Thoracic aorta (tissue), 2 donors: ENCODE data around the gene TGIF2. TPM values are rescaled to one million over a fixed set of nuclear protein-coding genes. Genes with fewer than 3 reads are reported as not detected.

ENCODE experiments used
- ATAC-seq: fragments of 150-250 bp; one replicate; pipeline ENCODE4 v1.8.0; 2017; ENCODE audit warnings: low read depth; ENCODE audit not compliant: insufficient number of reproducible peaks, low FRiP score
- DNase-seq: peaks from one replicate; pipeline ENCODE4 v3.0.0-alpha.2; 2020; ENCODE audit warnings: low spot score
- H3K27ac ChIP-seq, 2 donors: fragments of 200-600 bp; sonication (generic); 1 replicate in 1 of 2; 2 replicates in 1 of 2; pipeline ENCODE4 v1.5.1; 2016; ENCODE audit warnings: mild to moderate bottlenecking in 2 of 2, moderate library complexity in 2 of 2
- H3K27me3 ChIP-seq: fragments of 200-600 bp; sonication (generic); replicated peaks from 2 replicates; pipeline ENCODE4 v1.6.0; 2016; ENCODE audit warnings: mild to moderate bottlenecking; ENCODE audit not compliant: insufficient read depth
- H3K36me3 ChIP-seq: fragments of 200-600 bp; sonication (generic); one replicate; pipeline ENCODE4 v1.5.1; 2016
- H3K4me1 ChIP-seq, 2 donors: fragments of 200-600 bp; sonication (generic); 1 replicate in 1 of 2; 2 replicates in 1 of 2; pipeline versions ENCODE4 v1.5.1 to v1.6.0; 2016; ENCODE audit warnings: low read depth in 2 of 2, mild to moderate bottlenecking in 1 of 2; ENCODE audit not compliant: control insufficient read depth in 1 of 2
- H3K4me3 ChIP-seq: fragments of 200-600 bp; sonication (generic); 2 replicates; pipeline ENCODE4 v1.5.1; 2016; ENCODE audit warnings: mild to moderate bottlenecking
- H3K9me3 ChIP-seq: fragments of 200-600 bp; sonication (generic); 2 replicates; pipeline ENCODE4 v1.5.1; 2016
- total RNA-seq, 2 donors: library from RNA; depleted of rRNA; stranded (reverse); fragments of >200 nt; gene quantifications; one replicate each; pipeline versions ENCODE4 v1.1.0 to v1.2.3, GENCODE V29; 2016
- TF ChIP-seq, protein P1 (sequence below): fragments of 200-600 bp; sonication (generic); IDR thresholded peaks from one replicate; pipeline ENCODE4 v1.5.1; 2019; ENCODE audit warnings: antibody characterized with exemption

The TGIF2 gene
- total RNA-seq, 2 donors from 2014 or later = 13.4 to 14.2 TPM

DNA sequence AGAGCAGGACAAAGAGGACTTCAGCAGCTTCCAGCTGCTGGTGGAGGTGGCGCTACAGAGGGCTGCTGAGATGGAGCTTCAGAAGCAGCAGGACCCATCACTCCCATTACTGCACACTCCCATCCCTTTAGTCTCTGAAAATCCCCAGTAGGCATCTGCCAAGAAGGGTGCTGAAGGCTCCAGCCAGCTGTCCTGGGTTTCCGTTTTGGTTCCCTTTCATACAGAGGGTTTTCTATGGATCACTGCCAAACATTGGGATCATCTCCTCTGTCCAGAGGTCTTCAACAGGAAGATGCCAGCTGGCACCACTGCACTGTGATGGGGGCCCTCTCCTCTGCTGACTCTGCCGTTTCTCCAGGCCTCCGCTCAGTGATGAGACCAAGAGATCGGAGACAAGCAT, 17.9 kb downstream of the TGIF2 start:
- Histone ChIP-seq H3K27me3 (no peaks in the 10 kb centered on the region), H3K36me3 (no peaks in the 10 kb centered on the region), H3K4me3 (no peak overlapping the region), H3K4me1 (no peaks in the 10 kb centered on the region), H3K27ac (no peak overlapping the region), H3K9me3 (no peaks in the 10 kb centered on the region)
- ATAC-seq (no peak), DNase-seq (no peak)
- TF ChIP-seq, protein P1, sequence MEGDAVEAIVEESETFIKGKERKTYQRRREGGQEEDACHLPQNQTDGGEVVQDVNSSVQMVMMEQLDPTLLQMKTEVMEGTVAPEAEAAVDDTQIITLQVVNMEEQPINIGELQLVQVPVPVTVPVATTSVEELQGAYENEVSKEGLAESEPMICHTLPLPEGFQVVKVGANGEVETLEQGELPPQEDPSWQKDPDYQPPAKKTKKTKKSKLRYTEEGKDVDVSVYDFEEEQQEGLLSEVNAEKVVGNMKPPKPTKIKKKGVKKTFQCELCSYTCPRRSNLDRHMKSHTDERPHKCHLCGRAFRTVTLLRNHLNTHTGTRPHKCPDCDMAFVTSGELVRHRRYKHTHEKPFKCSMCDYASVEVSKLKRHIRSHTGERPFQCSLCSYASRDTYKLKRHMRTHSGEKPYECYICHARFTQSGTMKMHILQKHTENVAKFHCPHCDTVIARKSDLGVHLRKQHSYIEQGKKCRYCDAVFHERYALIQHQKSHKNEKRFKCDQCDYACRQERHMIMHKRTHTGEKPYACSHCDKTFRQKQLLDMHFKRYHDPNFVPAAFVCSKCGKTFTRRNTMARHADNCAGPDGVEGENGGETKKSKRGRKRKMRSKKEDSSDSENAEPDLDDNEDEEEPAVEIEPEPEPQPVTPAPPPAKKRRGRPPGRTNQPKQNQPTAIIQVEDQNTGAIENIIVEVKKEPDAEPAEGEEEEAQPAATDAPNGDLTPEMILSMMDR = no peak

DNA sequence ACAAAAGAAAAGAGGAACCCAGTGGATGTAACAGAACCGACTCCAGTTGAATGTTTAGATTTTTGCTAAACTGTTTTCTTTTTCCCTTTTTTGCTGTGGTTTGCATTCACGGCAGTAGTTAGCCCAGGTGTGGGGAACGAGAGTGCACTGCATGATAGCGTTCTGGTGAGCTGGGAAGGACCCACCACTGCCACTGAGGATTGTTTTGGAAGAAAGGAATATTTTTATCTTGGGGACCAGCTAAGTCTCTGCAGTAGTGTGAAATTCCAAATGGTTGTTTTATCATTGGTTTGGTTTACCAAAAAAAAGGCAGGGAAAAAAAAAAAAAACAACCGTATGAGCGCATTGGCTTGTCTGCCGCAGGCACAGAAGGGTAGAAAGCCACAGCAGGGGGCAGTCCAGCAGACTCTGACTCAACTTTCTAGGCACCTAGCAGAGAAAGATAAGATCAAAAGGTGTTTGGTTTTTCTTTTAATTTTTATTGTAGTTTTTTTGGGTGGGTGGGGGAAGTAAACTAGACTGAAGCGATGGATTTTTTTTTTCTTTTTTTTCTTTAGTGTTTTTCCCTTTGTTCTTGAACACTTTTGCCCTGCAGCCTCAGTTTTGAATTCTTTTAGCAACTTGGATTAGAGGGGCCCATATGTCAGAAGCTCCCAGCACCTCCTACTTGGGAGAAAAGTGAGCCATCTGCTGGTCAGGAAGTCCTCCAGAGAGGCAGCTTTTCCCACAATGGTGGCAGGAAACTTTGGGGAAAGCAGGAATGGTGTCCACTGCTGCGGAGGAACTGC, 18.7 kb downstream of the TGIF2 start:
- TF ChIP-seq, protein P1 = peak; percentile 34
- DNase-seq (no peak), ATAC-seq (no peak)

DNA sequence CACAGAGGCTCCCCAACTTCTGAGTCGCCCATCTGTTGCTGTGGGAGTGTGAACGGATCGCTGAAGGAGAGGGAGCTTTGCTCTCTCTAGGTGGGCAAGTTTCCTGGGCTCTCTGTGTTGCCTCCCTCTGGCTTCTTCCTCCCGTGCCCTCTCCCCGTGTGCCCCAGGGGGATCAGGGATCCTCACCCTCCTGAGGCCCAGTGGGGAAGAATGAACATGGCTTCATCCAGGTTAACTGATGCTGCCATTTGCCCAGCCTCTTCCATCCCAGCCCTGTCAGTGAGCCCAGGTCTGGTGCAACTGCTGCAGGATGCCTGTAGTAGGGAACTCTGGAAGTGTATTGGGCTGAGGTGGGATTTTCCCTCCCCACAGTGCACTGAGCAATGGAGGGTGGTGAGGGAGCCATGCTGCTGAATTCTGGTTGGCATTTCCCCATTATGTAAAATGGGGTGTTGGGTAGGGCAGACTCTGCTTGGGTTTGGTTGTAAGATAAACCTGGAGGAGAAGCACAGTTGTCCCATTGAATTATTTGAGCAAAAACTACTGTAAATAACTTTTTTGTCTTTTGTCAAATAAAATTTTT, 20.0 kb downstream of the TGIF2 start:
- H3K9me3 ChIP-seq = no peaks in the 10 kb centered on the region
- no peak overlapping the region for H3K27ac ChIP-seq
- no peaks in the 10 kb centered on the region for H3K36me3 ChIP-seq
- TF ChIP-seq, protein P1 = no peak
- no peak for DNase-seq
- ATAC-seq = no peak
- no peaks in the 10 kb centered on the region for H3K27me3 ChIP-seq
- H3K4me1 ChIP-seq = no peaks in the 10 kb centered on the region
- no peak overlapping the region for H3K4me3 ChIP-seq

More for the DNA sequence above, 18.7 kb downstream of the TGIF2 start:
- Histone ChIP-seq H3K36me3 (no peaks in the 10 kb centered on the region), H3K27ac (no peak overlapping the region), H3K4me1 (no peaks in the 10 kb centered on the region), H3K27me3 (no peaks in the 10 kb centered on the region), H3K4me3 (no peak overlapping the region), H3K9me3 (no peaks in the 10 kb centered on the region)

DNA sequence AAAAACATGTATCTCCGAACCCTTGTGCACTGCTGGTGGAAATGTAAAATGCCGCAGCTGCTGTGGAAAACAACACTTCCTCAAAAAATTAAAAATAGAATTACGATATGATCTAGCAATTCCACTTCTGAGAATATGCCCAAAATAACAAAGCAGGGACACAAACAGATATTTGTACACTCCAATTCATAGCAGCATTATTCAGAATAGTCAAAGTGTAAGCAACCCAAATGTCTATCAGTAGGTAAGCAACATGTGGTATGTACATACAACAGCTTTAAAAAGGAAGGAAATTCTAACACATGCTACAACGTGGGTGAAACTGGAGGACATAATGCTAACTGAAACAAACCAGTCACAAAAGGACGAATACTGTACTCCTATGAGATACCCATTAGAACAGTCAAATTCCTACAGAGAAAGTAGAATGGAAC, 26.5 kb downstream of the TGIF2 start:
- no peak for ATAC-seq
- no peak overlapping the region for H3K27ac ChIP-seq
- peak overlapping the region; percentile 15 for H3K4me3 ChIP-seq
- DNase-seq = no peak
- no peaks in the 10 kb centered on the region for H3K9me3 ChIP-seq
- TF ChIP-seq, protein P1 = no peak
- H3K4me1 ChIP-seq = peaks cover 3% of the 10 kb centered on the region in 2 donors
- H3K27me3 ChIP-seq = no peaks in the 10 kb centered on the region
- no peaks in the 10 kb centered on the region for H3K36me3 ChIP-seq

DNA sequence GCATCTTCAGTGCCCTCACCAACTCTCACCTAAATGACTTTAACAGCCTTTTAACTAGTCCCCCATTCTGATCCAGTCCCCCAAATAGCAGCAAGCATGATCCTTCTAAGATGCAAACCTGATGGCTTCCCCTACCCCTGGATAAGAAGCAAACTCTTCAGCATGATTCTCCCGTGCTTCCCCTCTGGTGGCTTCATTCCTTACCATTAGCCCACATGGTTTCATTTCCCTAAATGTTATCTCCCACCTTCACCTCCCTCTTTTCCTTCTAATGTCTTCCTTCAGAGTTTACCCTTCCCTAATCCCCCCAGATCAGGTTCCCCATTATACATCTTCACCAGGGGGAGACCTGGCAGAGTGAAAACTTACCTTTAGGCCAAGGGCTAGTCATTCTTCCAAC, 28.1 kb downstream of the TGIF2 start:
- ATAC-seq = no peak
- TF ChIP-seq, protein P1 = no peak
- Histone ChIP-seq H3K4me3 (no peak overlapping the region), H3K36me3 (no peaks in the 10 kb centered on the region), H3K27ac (no peak overlapping the region), H3K9me3 (no peaks in the 10 kb centered on the region), H3K27me3 (no peaks in the 10 kb centered on the region), H3K4me1 (peaks cover 5 to 10% of the 10 kb centered on the region in 2 donors)
- no peak for DNase-seq
